Astrocyte of the cerebellum (primary cell): ENCODE measurements around the gene STOX2.

ENCODE experiments used
- DNase-seq: peaks from one replicate; pipeline ENCODE4 v3.0.0-alpha.2; 2011; ENCODE audit warnings: low read depth
- H3K4me3 ChIP-seq: 2 replicates; pipeline ENCODE4 v1.5.1; 2011; ENCODE audit warnings: mild to moderate bottlenecking, low read depth, low read length, moderate library complexity
- CTCF ChIP-seq: IDR thresholded peaks from 2 replicates; pipeline ENCODE4 v1.5.1; 2012; ENCODE audit warnings: low read length, low read depth, moderate library complexity, mild to moderate bottlenecking; ENCODE audit errors: missing control alignments
- in situ Hi-C: cut with HindIII; loops from 2 replicates; pipeline ENCODE4 v1.10.0; 2017; ENCODE audit warnings: low sequenced_read_pairs

Gene STOX2

GRCh38 chr4:183960962-183961541 lies 55.9 kb downstream of the STOX2 start:
- in situ Hi-C loops = no loop called here
- no peak overlapping the region for H3K4me3 ChIP-seq
- no peak for TF ChIP-seq CTCF
- no peak for DNase-seq

- DNase-seq = no peak
- no peak overlapping the region for H3K4me3 ChIP-seq
- TF ChIP-seq CTCF = no peak
- in situ Hi-C loops = no loop called here
Measured at GRCh38 chr4:183961795-183962194, 56.7 kb downstream of the STOX2 start.

- in situ Hi-C loops = no loop called here
- no peak overlapping the region for H3K4me3 ChIP-seq
- DNase-seq = no peak
- no peak for TF ChIP-seq CTCF
Measured at GRCh38 chr4:183962419-183962818, 57.3 kb downstream of the STOX2 start.

- in situ Hi-C loops = no loop called here
- DNase-seq = no peak
- H3K4me3 ChIP-seq = no peak overlapping the region
- TF ChIP-seq CTCF = no peak
Measured at GRCh38 chr4:183966371-183966770, 61.3 kb downstream of the STOX2 start.

GRCh38 chr4:183967266-183967665 lies 62.2 kb downstream of the STOX2 start:
- no peak for DNase-seq
- no peak for TF ChIP-seq CTCF
- H3K4me3 ChIP-seq = no peak overlapping the region
- in situ Hi-C loops = no loop called here

- TF ChIP-seq CTCF = no peak
- H3K4me3 ChIP-seq = no peak overlapping the region
- no peak for DNase-seq
- in situ Hi-C loops = no loop called here
Measured at GRCh38 chr4:183968502-183968901, 63.4 kb downstream of the STOX2 start.
